Mesenchymal stem cell (in vitro differentiated cells and primary cell): ENCODE measurements around the gene SLC9A9.

ENCODE experiments used
- DNase-seq: peaks from one replicate; pipeline ENCODE4 v3.0.0-alpha.2; 2013
- H2AFZ ChIP-seq: one replicate; pipeline ENCODE4 v1.6.1; 2013; ENCODE audit warnings: low read depth, mild to moderate bottlenecking, control low read depth, inconsistent platforms, low read length, moderate library complexity
- H2AK5ac ChIP-seq: 2 replicates; pipeline ENCODE4 v1.6.1; 2013; ENCODE audit warnings: low read length, moderate library complexity, mild to moderate bottlenecking, inconsistent platforms; ENCODE audit not compliant: severe bottlenecking
- H2BK120ac ChIP-seq: one replicate; pipeline ENCODE4 v1.6.1; 2013; ENCODE audit warnings: low read depth, mild to moderate bottlenecking, inconsistent platforms, low read length, moderate library complexity
- H2BK12ac ChIP-seq, 2 experiments: one replicate each; pipeline ENCODE4 v1.6.1; 2013; ENCODE audit warnings: inconsistent platforms in 2 of 2, low read length in 2 of 2, mild to moderate bottlenecking in 2 of 2, moderate library complexity in 2 of 2, control low read depth in 1 of 2
- H2BK15ac ChIP-seq: one replicate; pipeline ENCODE4 v1.6.1; 2013; ENCODE audit warnings: mild to moderate bottlenecking, low read depth, inconsistent platforms; ENCODE audit not compliant: poor library complexity, severe bottlenecking
- H2BK5ac ChIP-seq: 2 replicates; pipeline ENCODE4 v1.6.1; 2013; ENCODE audit warnings: low read depth, mild to moderate bottlenecking, low read length, control low read depth, inconsistent platforms; ENCODE audit not compliant: poor library complexity, severe bottlenecking
- H3K14ac ChIP-seq, 2 experiments: one replicate each; pipeline ENCODE4 v1.6.1; 2013; ENCODE audit warnings: inconsistent platforms in 2 of 2, low read length in 2 of 2, control low read depth in 1 of 2, mild to moderate bottlenecking in 1 of 2, moderate library complexity in 1 of 2
- H3K18ac ChIP-seq, 2 experiments: one replicate each; pipeline ENCODE4 v1.6.1; 2013; ENCODE audit warnings: inconsistent platforms in 2 of 2, low read length in 2 of 2, control low read depth in 1 of 2, low read depth in 1 of 2, mild to moderate bottlenecking in 1 of 2
- H3K23ac ChIP-seq, 2 experiments: one replicate each; pipeline ENCODE4 v1.6.1; 2013; ENCODE audit warnings: inconsistent platforms in 2 of 2, low read length in 2 of 2, mild to moderate bottlenecking in 2 of 2, moderate library complexity in 2 of 2, control low read depth in 1 of 2
- H3K27ac ChIP-seq: 2 replicates; pipeline ENCODE4 v1.5.1; 2013; ENCODE audit warnings: mild to moderate bottlenecking, moderate library complexity, low read length, control low read depth, inconsistent platforms; ENCODE audit not compliant: poor library complexity, severe bottlenecking
- H3K27me3 ChIP-seq, 2 experiments: 2 replicates each; pipeline versions ENCODE4 v1.6.1 to v1.7.0; 2013; ENCODE audit warnings: low read length in 2 of 2, mild to moderate bottlenecking in 2 of 2, moderate library complexity in 2 of 2, control low read depth in 1 of 2, inconsistent platforms in 1 of 2; ENCODE audit not compliant: control insufficient read depth in 1 of 2, insufficient read depth in 1 of 2
- H3K36me3 ChIP-seq, 2 experiments: 2 replicates each; pipeline versions ENCODE4 v1.6.1 to v1.7.0; 2013; ENCODE audit warnings: low read length in 2 of 2, control low read depth in 1 of 2, inconsistent platforms in 1 of 2, low read depth in 1 of 2, mild to moderate bottlenecking in 1 of 2; ENCODE audit not compliant: insufficient read depth in 2 of 2, control insufficient read depth in 1 of 2
- H3K4ac ChIP-seq, 2 experiments: one replicate each; pipeline ENCODE4 v1.6.1; 2013; ENCODE audit warnings: inconsistent platforms in 2 of 2, low read length in 2 of 2, mild to moderate bottlenecking in 2 of 2, moderate library complexity in 2 of 2, control low read depth in 1 of 2, low read depth in 1 of 2
- H3K4me1 ChIP-seq: 2 replicates; pipeline ENCODE4 v1.6.1; 2013; ENCODE audit warnings: low read depth, low read length, control low read depth; ENCODE audit not compliant: control insufficient read depth, insufficient read depth
- H3K4me2 ChIP-seq: 2 replicates; pipeline ENCODE4 v1.6.1; 2013; ENCODE audit warnings: low read length, mild to moderate bottlenecking, inconsistent platforms; ENCODE audit not compliant: poor library complexity, severe bottlenecking
- H3K4me3 ChIP-seq, 2 experiments: 2 replicates each; pipeline versions ENCODE4 v1.5.1 to v1.7.0; 2013; ENCODE audit warnings: low read length in 2 of 2, mild to moderate bottlenecking in 2 of 2, control low read depth in 1 of 2, low read depth in 1 of 2; ENCODE audit not compliant: insufficient read depth in 1 of 2
- H3K79me1 ChIP-seq: replicated peaks from 2 replicates; pipeline ENCODE4 v1.6.1; 2013; ENCODE audit warnings: mild to moderate bottlenecking, control low read depth, low read length, inconsistent platforms; ENCODE audit not compliant: poor library complexity, severe bottlenecking
- H3K9ac ChIP-seq: 2 replicates; pipeline ENCODE4 v1.7.0; 2013; ENCODE audit warnings: mild to moderate bottlenecking, low read length, moderate library complexity
- H3K9me3 ChIP-seq: 2 replicates; pipeline ENCODE4 v1.7.0; 2013; ENCODE audit warnings: mild to moderate bottlenecking, low read length; ENCODE audit not compliant: control insufficient read depth
- H4K8ac ChIP-seq: one replicate; pipeline ENCODE4 v1.6.1; 2013; ENCODE audit warnings: inconsistent platforms, mild to moderate bottlenecking, low read length, moderate library complexity
- H4K91ac ChIP-seq: one replicate; pipeline ENCODE4 v1.6.1; 2013; ENCODE audit warnings: mild to moderate bottlenecking, low read length, inconsistent platforms
- WGBS: methylation state at CpG from one replicate; pipeline ENCODE4 v1.1.7; 2013; ENCODE audit warnings: mixed read lengths; 5-methylcytosine and 5-hydroxymethylcytosine counted together

The SLC9A9 gene

DNA sequence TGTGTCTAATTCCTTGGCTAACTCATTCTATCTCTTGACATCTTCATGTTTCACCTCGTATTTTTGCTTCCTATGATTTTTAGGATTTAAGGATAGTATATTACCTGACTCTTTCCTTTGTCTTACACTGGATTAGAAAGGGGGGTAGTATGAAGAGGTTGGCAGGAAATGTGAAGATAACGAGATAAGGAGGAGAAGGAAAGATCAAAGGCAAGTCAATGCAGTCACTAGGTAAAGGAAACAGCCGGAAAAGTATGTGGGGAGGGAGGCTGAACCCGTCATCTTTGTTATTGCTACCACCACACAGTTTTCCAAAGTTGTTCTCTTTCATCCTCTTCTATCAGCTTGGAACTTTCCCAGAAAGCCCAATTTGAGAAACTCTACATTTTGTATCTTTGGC, 90.6 kb downstream of the SLC9A9 start:
- H3K18ac ChIP-seq: no peak overlapping the region

DNA sequence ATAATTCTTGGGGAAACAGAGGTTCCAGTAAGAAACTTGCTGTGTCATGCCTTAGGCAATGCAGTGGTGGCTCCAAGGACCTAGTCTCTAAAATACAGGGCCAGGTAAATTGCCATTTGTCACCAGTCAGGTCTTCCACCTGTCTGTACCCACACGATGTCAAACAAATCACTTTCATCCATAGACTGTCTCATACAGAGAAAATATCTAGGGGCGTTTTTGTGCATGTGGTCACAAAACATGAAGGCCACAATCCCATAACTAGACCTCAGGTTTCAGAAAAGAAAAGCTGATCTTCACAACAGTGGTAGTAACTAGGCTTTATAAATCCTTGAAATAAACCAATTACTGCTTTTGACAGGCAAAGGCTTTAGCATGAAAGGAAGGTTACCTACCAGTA, 92.3 kb downstream of the SLC9A9 start:
- no peak overlapping the region for H3K4me2 ChIP-seq
- no peak overlapping the region for H2BK120ac ChIP-seq
- no peak overlapping the region for H2AFZ ChIP-seq
- H3K18ac ChIP-seq: no peak overlapping the region
- H3K23ac ChIP-seq: no peak overlapping the region
- H3K4me1 ChIP-seq: no peaks in the 10 kb centered on the region
- no peak overlapping the region for H3K4ac ChIP-seq
- WGBS: 100% methylated on average over 2 of the region's 2 CpGs
- H3K9ac ChIP-seq: no peak overlapping the region
- H2BK15ac ChIP-seq: no peak overlapping the region
- no peaks in the 10 kb centered on the region for H3K27me3 ChIP-seq
- H3K9me3 ChIP-seq: no peaks in the 10 kb centered on the region
- no peak overlapping the region for H3K14ac ChIP-seq
- no peak for DNase-seq
- H2BK12ac ChIP-seq: no peak overlapping the region
- no peak overlapping the region for H2BK5ac ChIP-seq
- H3K4me3 ChIP-seq: no peak overlapping the region
- no peak overlapping the region for H3K27ac ChIP-seq
- no peaks in the 10 kb centered on the region for H3K36me3 ChIP-seq
- no peak overlapping the region for H4K91ac ChIP-seq
- no peak overlapping the region for H4K8ac ChIP-seq
- no peak overlapping the region for H2AK5ac ChIP-seq
- no peaks in the 10 kb centered on the region for H3K79me1 ChIP-seq

More for the DNA sequence above, 90.6 kb downstream of the SLC9A9 start:
- Histone ChIP-seq H3K4ac (no peak overlapping the region), H3K27ac (no peak overlapping the region), H3K36me3 (no peaks in the 10 kb centered on the region), H3K4me3 (no peak overlapping the region), H2AFZ (no peak overlapping the region), H2BK15ac (no peak overlapping the region), H2BK120ac (no peak overlapping the region), H3K27me3 (no peaks in the 10 kb centered on the region), H4K91ac (no peak overlapping the region), H3K14ac (no peak overlapping the region), H3K9ac (no peak overlapping the region), H3K79me1 (no peaks in the 10 kb centered on the region), H2AK5ac (no peak overlapping the region), H3K4me2 (no peak overlapping the region), H2BK5ac (no peak overlapping the region), H4K8ac (no peak overlapping the region), H2BK12ac (no peak overlapping the region), H3K9me3 (no peaks in the 10 kb centered on the region), H3K23ac (no peak overlapping the region), H3K4me1 (no peaks in the 10 kb centered on the region)
- 78% methylated on average over 2 of the region's 4 CpGs for WGBS
- no peak for DNase-seq

GRCh38 chr3:143754090-143754489, 94.2 kb downstream of the SLC9A9 start:
- Histone ChIP-seq H3K4me3 (no peak overlapping the region), H3K9ac (peak overlapping the region; percentile 26), H3K4me1 (no peaks in the 10 kb centered on the region), H2BK5ac (no peak overlapping the region), H3K27ac (no peak overlapping the region), H2BK15ac (no peak overlapping the region), H4K91ac (no peak overlapping the region), H3K4me2 (no peak overlapping the region), H3K36me3 (no peaks in the 10 kb centered on the region), H3K18ac (no peak overlapping the region), H3K9me3 (no peaks in the 10 kb centered on the region), H2AK5ac (no peak overlapping the region), H3K79me1 (no peaks in the 10 kb centered on the region), H2AFZ (no peak overlapping the region), H2BK12ac (no peak overlapping the region), H3K14ac (no peak overlapping the region), H3K27me3 (no peaks in the 10 kb centered on the region), H4K8ac (no peak overlapping the region), H3K4ac (no peak overlapping the region), H2BK120ac (no peak overlapping the region), H3K23ac (no peak overlapping the region)
- WGBS: 85% methylated on average over 1 of the region's 1 CpG
- DNase-seq: no peak

GRCh38 chr3:143753456-143753855, 94.8 kb downstream of the SLC9A9 start:
- H4K91ac ChIP-seq: no peak overlapping the region
- no peaks in the 10 kb centered on the region for H3K9me3 ChIP-seq
- no peak overlapping the region for H2AK5ac ChIP-seq
- H2BK12ac ChIP-seq: no peak overlapping the region
- H2BK5ac ChIP-seq: no peak overlapping the region
- no peak overlapping the region for H3K4me3 ChIP-seq
- no peaks in the 10 kb centered on the region for H3K79me1 ChIP-seq
- H3K27ac ChIP-seq: no peak overlapping the region
- H3K4ac ChIP-seq: no peak overlapping the region
- H3K36me3 ChIP-seq: no peaks in the 10 kb centered on the region
- H2BK15ac ChIP-seq: no peak overlapping the region
- no peak overlapping the region for H3K4me2 ChIP-seq
- H3K14ac ChIP-seq: peak overlapping the region in 1 of 2 experiments; percentile 3
- DNase-seq: no peak
- no peak overlapping the region for H2AFZ ChIP-seq
- H3K9ac ChIP-seq: no peak overlapping the region
- no peaks in the 10 kb centered on the region for H3K4me1 ChIP-seq
- no peak overlapping the region for H2BK120ac ChIP-seq
- no peak overlapping the region for H4K8ac ChIP-seq
- H3K27me3 ChIP-seq: no peaks in the 10 kb centered on the region
- no peak overlapping the region for H3K23ac ChIP-seq
- H3K18ac ChIP-seq: no peak overlapping the region
